Cardiac septum (tissue), 1 donor: ENCODE data around the gene COL18A1. TPM values are rescaled to one million over a fixed set of nuclear protein-coding genes. Genes with fewer than 3 reads are reported as not detected.
A peak's percentile ranks its signal among the peaks of the same experiment; 100 is the strongest.

Experiments used
- DNase-seq: peaks from one replicate; pipeline ENCODE4 v3.0.0-alpha.2; 2020; ENCODE audit warnings: low spot score
- intact Hi-C: fragments of 100-400 bp; cut with DNase I; formaldehyde crosslinking; loops from one replicate; pipeline ENCODE4 v1.14.0; 2022
- total RNA-seq: library from RNA; stranded (reverse); fragmentation: NEBNext Ultra II Directional; extraction: Animal tissue kit (Norgen Biotek cat#: 25700); gene quantifications from one replicate; pipeline ENCODE4 v1.2.1, GENCODE V29; 2021
- donor health status: DM: no; HTN: no; CAD: no.

Gene COL18A1
- total RNA-seq, 1 donor from 2014 or later = 77.0 TPM

DNA sequence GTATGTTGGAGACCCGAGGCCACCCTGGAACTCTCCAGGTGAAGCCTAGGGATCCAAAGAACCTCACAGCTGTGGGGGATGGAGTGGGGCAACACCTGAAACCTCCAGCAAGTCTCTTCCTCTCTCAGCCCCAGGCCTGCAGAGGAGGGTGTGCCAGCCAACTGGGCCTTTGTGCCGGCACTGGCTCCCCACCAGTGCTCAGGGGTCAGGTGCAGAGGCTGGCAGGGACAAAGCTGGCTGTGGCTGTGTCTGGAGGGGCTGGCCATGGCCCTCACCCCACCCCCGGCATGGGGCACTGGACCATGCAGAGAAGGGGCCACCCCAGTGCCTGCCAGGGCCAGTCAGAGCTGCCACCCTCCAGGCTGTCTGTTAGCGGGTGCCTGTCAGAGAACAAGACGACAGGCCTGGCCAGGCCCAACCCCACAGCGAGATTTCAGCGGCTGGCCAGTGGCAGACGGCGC, 3.9 kb downstream of the COL18A1 start:
- no peak for DNase-seq
- intact Hi-C loops = no loop called here

- intact Hi-C loops = no loop called here
- DNase-seq = peak; percentile 84
These were observed 4.6 kb downstream of the COL18A1 start for GRCh38 chr21:45409466-45410150.

DNA sequence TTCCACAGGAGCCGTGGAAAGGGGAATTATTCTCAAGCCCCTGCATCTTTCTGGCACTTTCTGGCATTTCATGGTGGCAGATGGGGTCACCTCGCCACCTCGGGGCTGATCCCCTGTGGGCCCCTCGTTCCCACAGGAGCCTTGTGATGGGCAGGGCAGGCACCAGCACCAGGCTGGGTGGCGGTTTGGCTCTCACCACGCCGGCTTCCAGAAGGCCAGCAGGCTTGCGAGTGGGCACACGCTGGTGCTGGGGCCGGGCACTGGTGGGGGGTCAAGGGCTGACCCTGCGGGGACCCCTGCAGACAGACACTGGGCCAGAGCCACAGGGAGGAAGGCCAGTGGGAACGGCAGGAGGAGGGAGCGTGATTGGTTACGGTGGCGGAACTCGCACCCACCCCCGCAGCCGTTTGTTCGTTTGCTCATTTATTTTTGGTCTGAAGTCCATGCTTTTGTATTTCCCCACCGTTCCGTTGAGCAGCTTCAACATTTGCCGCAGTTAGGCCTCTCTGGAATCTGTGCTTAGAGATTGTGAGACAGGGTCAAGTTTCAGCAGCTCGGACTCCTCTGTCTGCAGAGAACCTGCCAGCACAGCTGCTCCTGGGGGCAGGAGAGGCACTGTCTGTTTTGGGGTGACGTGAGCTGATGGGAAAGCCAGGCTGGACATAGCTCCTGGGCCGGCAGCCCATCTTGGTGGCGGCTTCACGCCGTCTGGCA, 5.3 kb downstream of the COL18A1 start:
- intact Hi-C loops = no loop called here
- no peak for DNase-seq

GRCh38 chr21:45410865-45411809, 6.2 kb downstream of the COL18A1 start:
- DNase-seq = peak; percentile 86
- intact Hi-C loops = no loop called here

GRCh38 chr21:45411810-45412206, 6.8 kb downstream of the COL18A1 start:
- DNase-seq = no peak

DNA sequence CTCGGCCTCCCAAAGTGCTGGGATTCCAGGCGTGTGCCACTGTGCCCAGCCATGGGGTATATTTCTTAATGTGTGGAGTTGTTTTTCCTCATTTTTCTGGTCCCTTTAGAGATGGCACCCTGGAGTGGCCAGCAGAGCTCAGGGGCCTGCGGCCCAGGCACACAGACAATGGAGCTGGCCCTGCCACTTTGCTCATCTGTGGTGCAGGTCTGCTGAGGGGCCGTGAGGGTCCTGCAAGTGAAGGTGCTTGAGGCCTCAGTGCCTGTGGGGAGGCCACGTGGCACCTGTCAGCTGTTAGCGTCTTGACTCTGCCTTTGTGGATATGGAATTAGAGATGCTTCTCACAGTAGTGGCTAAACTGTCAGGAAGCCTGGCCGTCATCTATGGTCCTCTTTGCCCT, 7.5 kb downstream of the COL18A1 start:
- intact Hi-C loops = no loop called here
- no peak for DNase-seq

More at GRCh38 chr21:45411810-45412206, 6.8 kb downstream of the COL18A1 start:
- intact Hi-C loops = no loop called here

DNA sequence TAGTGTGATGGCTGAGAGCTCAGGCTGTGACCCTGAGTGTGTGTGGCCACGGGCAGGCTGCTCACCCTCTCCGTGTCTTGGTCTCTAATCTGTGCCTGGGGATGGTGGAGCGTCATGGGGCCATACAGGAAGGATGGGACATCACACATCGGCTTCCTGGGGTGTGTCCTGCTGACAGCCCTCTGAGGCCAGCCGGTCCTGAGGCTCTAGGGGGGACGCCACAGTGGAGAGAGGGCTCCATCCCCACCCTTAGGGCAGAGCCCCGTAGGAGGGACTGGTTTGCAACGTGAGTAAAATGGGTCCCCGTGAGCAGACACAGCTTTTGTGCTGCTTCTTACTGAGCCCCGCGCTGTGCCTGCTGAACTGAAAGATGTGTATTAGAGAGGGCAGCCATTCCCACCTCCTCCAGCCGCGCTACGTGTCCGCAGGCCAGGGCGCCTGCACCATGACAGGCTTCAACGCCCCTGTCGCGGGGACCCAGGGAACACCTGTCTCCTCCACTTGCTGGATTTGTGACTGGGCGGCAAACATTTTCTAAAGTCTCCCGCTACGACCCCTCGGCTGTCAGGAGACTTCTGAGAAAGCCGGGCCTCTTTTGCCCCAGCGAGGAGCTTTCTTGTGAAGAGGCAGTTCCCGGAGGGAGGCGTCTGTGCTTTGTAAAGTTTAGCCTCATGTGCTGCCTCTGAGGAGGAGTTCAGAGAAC, 8.1 kb downstream of the COL18A1 start:
- intact Hi-C loops = no loop called here
- DNase-seq = no peak

GRCh38 chr21:45413922-45414321, 9.0 kb downstream of the COL18A1 start:
- intact Hi-C loops = no loop called here
- DNase-seq = no peak

DNA sequence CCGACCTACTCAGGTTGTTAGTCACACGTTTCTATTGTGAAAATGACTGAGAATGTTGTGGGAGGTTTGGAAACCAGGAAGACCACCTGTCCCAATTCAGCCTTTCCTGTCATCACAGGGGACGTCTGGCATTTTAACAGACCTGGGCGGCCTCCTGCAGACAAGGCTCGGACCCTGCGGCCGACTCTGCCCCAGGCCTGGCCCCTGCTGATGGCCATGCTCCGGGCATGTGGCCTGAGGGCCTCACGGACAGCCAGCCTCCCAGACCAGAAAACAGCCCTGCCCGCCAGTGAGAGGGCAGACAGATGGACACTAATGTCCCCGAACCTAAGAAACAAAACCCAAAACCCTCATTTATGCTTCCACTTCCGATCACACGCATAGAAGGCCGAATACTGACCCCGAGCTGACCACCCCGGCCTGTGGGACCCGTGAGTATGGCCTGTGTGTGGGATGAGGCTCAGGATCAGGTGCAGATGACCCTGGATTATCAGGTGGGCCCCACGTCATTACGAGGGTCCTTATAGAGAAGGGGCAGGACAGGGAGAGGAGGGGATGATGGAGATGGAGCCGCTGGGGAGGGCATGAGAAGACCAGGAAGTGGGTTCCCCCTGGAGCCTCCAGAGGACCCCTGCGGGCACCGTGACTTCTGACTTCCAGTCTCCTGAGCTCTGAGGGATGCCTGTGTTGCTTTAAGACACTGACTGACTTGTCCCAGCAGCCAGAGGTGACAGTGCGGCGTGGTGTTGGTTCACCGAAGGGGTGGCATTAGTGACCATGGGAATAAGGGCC, 9.6 kb downstream of the COL18A1 start:
- no peak for DNase-seq
- intact Hi-C loops = no loop called here

DNA sequence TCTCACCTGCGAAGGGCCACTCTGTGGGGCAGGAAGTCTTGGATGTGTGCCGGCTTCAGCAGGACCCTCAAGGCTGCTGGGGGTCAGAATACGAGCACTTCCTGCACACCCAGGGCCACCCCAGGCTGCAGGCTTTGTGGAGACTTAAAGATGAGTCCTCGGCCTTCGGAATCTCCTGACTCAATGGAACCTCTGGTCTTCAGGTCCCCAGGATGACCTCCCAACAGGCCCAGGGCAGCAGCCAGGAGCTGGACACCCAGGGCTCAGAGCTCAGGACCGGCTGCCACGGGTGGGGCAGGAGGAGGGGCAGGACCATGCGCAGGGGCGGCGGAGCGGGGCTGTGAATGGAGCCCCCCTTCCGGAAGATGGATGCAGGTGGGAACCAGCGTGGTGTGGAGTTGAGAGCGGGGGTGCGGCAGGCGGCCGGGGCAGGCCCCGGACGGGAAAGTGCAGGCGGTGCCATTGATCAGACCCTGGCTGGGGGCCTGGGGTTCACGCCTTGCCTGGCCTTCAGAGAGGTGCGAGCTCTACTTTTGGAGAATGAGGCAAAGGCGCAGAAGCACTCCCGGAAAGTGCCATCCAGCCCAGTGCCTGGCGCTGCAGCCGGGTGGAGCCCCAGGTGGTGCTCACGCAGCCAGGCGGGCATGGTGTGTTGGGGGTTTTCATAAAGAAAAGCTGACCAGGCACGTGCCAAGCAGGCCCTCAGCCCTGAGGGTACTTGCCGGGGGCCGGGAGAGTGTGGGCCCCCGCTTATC, 10.4 kb downstream of the COL18A1 start:
- intact Hi-C loops = no loop called here
- no peak for DNase-seq

- intact Hi-C loops = no loop called here
- DNase-seq = no peak
These were observed 11.1 kb downstream of the COL18A1 start for GRCh38 chr21:45415943-45416611.

- intact Hi-C loops = no loop called here
These were observed 11.7 kb downstream of the COL18A1 start for GRCh38 chr21:45416620-45417019.

GRCh38 chr21:45417256-45417950, 12.4 kb downstream of the COL18A1 start:
- intact Hi-C loops = no loop called here
- no peak for DNase-seq

More at GRCh38 chr21:45416620-45417019, 11.7 kb downstream of the COL18A1 start:
- DNase-seq = no peak

DNA sequence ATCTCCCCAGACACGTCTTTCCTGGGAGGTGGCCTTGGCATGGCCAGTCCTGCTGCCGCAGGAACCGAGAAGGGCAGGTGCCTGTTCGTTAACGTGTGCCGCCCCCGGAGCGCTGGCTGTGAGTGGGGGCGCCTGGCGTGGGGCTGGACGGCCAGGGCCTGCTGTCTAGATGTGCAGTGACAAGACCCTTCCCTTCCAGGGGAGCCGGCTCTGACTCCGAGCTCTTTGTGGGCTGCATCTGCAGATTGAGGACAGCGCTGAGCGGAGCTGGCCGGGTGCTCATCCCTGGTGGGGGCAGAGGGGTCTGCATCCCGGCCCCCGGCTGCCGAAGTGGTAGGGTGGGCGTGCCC, 13.0 kb downstream of the COL18A1 start:
- no peak for DNase-seq

DNA sequence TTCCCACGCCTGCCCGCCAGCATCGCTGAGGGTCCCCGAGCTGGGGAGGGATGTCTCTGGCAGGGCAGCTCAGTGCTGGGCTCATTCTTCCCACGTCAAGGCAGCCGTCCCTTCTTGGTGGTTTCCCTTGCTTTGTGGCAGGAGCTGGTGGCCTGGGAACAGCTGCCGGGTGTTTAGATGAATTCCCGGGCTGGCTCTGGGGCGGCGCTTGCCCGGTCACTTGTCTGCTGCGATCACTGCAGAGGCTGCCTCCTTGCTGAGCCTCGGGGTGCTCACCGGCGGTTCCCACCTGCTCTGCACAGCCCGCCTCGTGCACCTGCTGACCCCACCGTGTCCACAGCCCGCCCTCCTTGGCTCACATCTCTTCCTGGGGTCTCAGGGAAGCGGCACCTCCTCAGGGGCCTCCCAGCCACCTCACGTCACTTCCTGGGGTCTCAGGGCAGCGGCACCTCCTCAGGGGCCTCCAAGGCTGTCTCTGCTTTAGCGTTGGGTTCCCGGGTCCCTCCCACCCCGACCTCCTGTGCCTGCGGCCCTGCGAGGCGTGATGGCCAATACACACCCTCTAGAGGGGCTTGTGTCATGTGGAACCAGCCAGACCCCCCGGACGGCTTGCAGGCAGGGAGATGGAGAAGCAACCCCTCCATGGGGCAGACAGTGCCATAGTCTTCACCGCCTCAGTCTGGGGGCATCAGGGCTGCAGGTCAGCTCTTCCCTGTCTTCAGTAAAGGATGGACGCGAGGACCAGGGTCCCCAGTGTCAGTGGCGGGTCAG, 13.5 kb downstream of the COL18A1 start:
- no peak for DNase-seq
- intact Hi-C loops = no loop called here

More for the DNA sequence above, 13.0 kb downstream of the COL18A1 start:
- intact Hi-C loops = no loop called here

DNA sequence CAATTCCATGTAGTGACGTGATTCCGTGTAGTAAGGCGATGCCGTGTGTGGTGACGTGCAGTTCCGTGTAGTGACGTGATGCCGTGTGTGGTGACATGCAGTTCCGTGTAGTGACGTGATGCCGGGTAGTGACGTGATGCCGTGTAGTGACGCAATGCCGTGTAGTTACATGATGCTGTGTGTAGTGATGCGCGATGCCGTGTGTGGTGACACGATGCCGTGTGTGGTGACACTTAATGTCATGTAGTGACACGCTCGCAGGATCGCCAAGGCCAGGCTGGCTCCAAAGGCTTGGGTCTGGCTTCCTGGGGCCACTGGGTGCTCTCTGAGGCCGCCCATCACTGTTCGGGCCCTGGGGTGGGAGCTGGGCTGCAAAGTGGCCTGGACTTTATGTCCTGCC, 14.2 kb downstream of the COL18A1 start:
- intact Hi-C loops = no loop called here

More for the DNA sequence above, 14.2 kb downstream of the COL18A1 start:
- no peak for DNase-seq
